Spleen (tissue), 13 donors: ENCODE results near the gene ARID3A. TPM values are rescaled to one million over a fixed set of nuclear protein-coding genes. Genes with fewer than 3 reads are reported as not detected.
A peak's percentile ranks its signal among the peaks of the same experiment; 100 is the strongest.
"Not testable (repeated sequence)": the region's sequence is repeated elsewhere in the genome, so short reads cannot be mapped to it uniquely, and the experiment has no call there.

Experiments used
- DNase-seq: peaks from one replicate; pipeline ENCODE4 v3.0.0-alpha.2; 2020
- H3K27ac ChIP-seq, 8 donors: fragments of 200-600 bp; sonication (generic) in 7 of 8; 1 replicate in 4 of 8; 2 replicates in 4 of 8; pipeline versions ENCODE4 v1.5.0 to v1.8.0; 2016 to 2021; ENCODE audit warnings: inconsistent platforms in 4 of 8, mild to moderate bottlenecking in 4 of 8, moderate library complexity in 1 of 8
- H3K27me3 ChIP-seq, 7 donors: fragments of 200-600 bp; sonication (generic) in 6 of 7; replicated peaks in 1 of 7; 1 replicate in 4 of 7; 2 replicates in 3 of 7; pipeline versions ENCODE4 v1.5.0 to v1.8.0; 2016 to 2021; ENCODE audit warnings: inconsistent platforms in 3 of 7, mild to moderate bottlenecking in 1 of 7
- H3K36me3 ChIP-seq, 6 donors: fragments of 200-600 bp; sonication (generic) in 5 of 6; 1 replicate in 4 of 6; 2 replicates in 2 of 6; pipeline versions ENCODE4 v1.5.0 to v1.8.0; 2016 to 2021; ENCODE audit warnings: inconsistent platforms in 2 of 6
- H3K4me1 ChIP-seq, 6 donors: fragments of 200-600 bp; sonication (generic) in 5 of 6; 1 replicate in 3 of 6; 2 replicates in 3 of 6; pipeline versions ENCODE4 v1.5.0 to v1.8.0; 2016 to 2021; ENCODE audit warnings: inconsistent platforms in 3 of 6
- H3K4me3 ChIP-seq, 8 donors: fragments of 200-600 bp; sonication (generic) in 7 of 8; 1 replicate in 4 of 8; 2 replicates in 4 of 8; pipeline versions ENCODE4 v1.5.0 to v1.8.0; 2016 to 2021; ENCODE audit warnings: inconsistent platforms in 4 of 8, mild to moderate bottlenecking in 4 of 8, moderate library complexity in 2 of 8
- H3K9me3 ChIP-seq, 8 donors: fragments of 200-600 bp; sonication (generic) in 7 of 8; 1 replicate in 4 of 8; 2 replicates in 4 of 8; pipeline versions ENCODE4 v1.5.0 to v1.8.0; 2016 to 2021; ENCODE audit warnings: inconsistent platforms in 4 of 8
- POLR2A ChIP-seq, 3 donors: fragments of 450-650 bp; IDR thresholded peaks; one replicate each; pipeline ENCODE4 v1.5.1; 2017; ENCODE audit warnings: antibody characterized with exemption in 3 of 3, mild to moderate bottlenecking in 1 of 3
- POLR2AphosphoS5 ChIP-seq, 3 donors: sonication (generic); formaldehyde crosslinking; IDR thresholded peaks; one replicate each; pipeline ENCODE4 v1.5.1; 2017; ENCODE audit warnings: antibody characterized with exemption in 3 of 3
- WGBS, 5 donors: extraction: QIAGEN DNeasy Blood & Tissue Kit in 3 of 5; methylation state at CpG; one replicate each; pipeline versions ENCODE4 v1.1.5 to v1.1.7; 2013 to 2018; 5-methylcytosine and 5-hydroxymethylcytosine counted together
- intact Hi-C: fragments of 100-400 bp; cut with DNase I; formaldehyde crosslinking; loops from one replicate; pipeline ENCODE4 v1.15.0; 2023; ENCODE audit warnings: low total_unique reads
- long read RNA-seq, 2 donors: transcript quantifications; one replicate each; lab custom pipeline, GENCODE V29; 2026
- polyA plus RNA-seq, 3 donors: library from polyadenylated mRNA; stranded (reverse); fragments of 200-250 nt; gene quantifications; one replicate each; pipeline ENCODE4 v1.2.1, GENCODE V29; 2013
- total RNA-seq, 7 donors: library from RNA; depleted of rRNA in 3 of 7; stranded (reverse); fragments of >200 nt in 3 of 7; fragmentation: NEBNext Ultra II Directional in 4 of 7; extraction: Animal tissue kit (Norgen Biotek cat#: 25700) in 4 of 7; gene quantifications; one replicate each; pipeline versions ENCODE4 v1.1.0 to v1.2.1, GENCODE V29; 2016 to 2021
- TF ChIP-seq, protein P1 (sequence below), 11 experiments: fragments of 200-600 bp in 7 of 11; fragments of 450-650 bp in 4 of 11; sonication (generic) in 4 of 11; IDR thresholded peaks in 8 of 11; conservative IDR thresholded peaks in 3 of 11; 1 replicate in 7 of 11; 2 replicates in 4 of 11; pipeline versions ENCODE4 v1.4.0 to v1.8.0; 2016 to 2021; ENCODE audit warnings: antibody characterized with exemption in 11 of 11, inconsistent platforms in 4 of 11, mild to moderate bottlenecking in 1 of 11
- donor health status: healthy with polysubstance abuse.
- donor health status: DM: no; HTN: no; CAD: no; lungs with moderate emphysema.
- donor health status: DM: no; HTN: no; CAD: no.
- donor health status: Bipolar disorder and iron deficiency.
- donor health status: healthy.
- donor health status: DM: no; HTN: no; CAD: no.
- donor health status: DM: yes; HTN: yes; CAD: no.

ARID3A gene, protein sequence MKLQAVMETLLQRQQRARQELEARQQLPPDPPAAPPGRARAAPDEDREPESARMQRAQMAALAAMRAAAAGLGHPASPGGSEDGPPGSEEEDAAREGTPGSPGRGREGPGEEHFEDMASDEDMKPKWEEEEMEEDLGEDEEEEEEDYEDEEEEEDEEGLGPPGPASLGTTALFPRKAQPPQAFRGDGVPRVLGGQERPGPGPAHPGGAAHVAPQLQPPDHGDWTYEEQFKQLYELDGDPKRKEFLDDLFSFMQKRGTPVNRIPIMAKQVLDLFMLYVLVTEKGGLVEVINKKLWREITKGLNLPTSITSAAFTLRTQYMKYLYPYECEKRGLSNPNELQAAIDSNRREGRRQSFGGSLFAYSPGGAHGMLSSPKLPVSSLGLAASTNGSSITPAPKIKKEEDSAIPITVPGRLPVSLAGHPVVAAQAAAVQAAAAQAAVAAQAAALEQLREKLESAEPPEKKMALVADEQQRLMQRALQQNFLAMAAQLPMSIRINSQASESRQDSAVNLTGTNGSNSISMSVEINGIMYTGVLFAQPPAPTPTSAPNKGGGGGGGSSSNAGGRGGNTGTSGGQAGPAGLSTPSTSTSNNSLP
- total RNA-seq = 10 to 100 TPM; 14.9 to 42.5 (median 22.6) TPM
- 10 to 100 TPM in 1 of 3 donors, 1 to 10 TPM in 2; 2.5 to 10.3 (median 3.2) TPM for polyA plus RNA-seq
- long read RNA-seq, donor 1 = 0 reads
- long read RNA-seq, donor 2, partial matches to known transcripts = 0 of 1 reads
- long read RNA-seq, donor 2, other reads (novel, unspliced or antisense) = 0 of 1 reads

DNA sequence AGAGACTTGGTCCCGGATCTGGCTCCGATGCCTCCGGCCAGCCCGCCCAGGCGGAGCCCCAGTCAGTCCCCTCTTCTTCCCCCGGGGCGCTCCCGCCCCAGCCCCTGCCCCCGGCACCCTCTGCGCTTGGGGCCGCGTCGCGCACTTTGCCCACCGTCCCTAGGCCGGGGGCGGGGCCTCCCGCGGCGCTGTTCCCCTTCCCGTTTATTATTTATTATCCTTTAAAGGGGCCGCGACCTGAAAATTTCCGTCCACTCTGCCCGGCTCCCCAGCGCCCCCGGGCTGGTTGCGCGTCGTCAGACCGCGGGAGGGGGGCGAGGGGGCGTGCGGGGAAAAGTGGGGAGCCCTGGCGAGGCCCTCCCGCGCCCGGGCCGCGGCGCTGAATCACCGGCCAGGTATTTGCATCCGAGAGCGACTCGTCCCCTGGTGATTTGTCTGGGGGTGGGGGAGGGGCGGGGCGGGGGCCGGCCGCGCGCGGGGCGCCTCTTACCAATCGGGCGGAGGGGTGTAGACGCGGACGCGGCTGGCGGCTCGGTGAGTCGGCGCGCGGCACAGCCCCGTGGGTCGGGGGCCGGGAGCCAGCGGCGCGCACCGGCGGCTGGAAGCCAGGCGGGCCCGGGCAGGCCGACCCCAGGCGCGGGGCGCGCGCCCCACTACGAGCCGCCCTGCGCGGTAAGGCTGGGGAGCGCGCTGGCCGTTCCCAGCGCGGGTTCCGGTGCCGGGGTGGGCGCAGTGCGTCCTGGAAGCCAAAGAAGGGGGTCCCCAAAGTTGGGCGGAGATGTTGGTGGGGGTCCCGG lies at the start of gene ARID3A:
TSS of gene ARID3A (plus strand) at position 510 of the 797 bp plus-strand sequence. CDS start 3,494 bp downstream, outside the sequence.
- peaks cover 0 to 21% (median 11%) of the 10 kb centered on the region in 6 donors for H3K36me3 ChIP-seq
- intact Hi-C loops = loop anchor here (2.0 to 10.0 kb wide), 2 partner anchors 57 to 141 kb away; no protein-coding TSS in a partner anchor
- H3K27ac ChIP-seq = peak within 1 kb of the TSS; percentile 86 to 98 (median 95)
- WGBS, 5 donors = 0 to 2% (median 1%) methylated on average over 29 to 97 of the region's 97 CpGs
- H3K4me1 ChIP-seq = peaks cover 5 to 76% (median 46%) of the 10 kb centered on the region in 6 donors
- no peaks in the 10 kb centered on the region for H3K9me3 ChIP-seq
- DNase-seq = peak; percentile 94
- H3K27me3 ChIP-seq = peaks cover 0 to 8% (median 2%) of the 10 kb centered on the region in 7 donors
- TF ChIP-seq POLR2A (IDR thresholded peaks at IDR 0.05) (peak in 1 of 3 donors; percentile 23), POLR2AphosphoS5 (IDR thresholded peaks at IDR 0.05) (peak; percentile 29 to 77 (median 63))
- TF ChIP-seq, protein P1, sequence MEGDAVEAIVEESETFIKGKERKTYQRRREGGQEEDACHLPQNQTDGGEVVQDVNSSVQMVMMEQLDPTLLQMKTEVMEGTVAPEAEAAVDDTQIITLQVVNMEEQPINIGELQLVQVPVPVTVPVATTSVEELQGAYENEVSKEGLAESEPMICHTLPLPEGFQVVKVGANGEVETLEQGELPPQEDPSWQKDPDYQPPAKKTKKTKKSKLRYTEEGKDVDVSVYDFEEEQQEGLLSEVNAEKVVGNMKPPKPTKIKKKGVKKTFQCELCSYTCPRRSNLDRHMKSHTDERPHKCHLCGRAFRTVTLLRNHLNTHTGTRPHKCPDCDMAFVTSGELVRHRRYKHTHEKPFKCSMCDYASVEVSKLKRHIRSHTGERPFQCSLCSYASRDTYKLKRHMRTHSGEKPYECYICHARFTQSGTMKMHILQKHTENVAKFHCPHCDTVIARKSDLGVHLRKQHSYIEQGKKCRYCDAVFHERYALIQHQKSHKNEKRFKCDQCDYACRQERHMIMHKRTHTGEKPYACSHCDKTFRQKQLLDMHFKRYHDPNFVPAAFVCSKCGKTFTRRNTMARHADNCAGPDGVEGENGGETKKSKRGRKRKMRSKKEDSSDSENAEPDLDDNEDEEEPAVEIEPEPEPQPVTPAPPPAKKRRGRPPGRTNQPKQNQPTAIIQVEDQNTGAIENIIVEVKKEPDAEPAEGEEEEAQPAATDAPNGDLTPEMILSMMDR (IDR thresholded peaks at IDR 0.05 in 8 of 11, conservative IDR thresholded peaks at IDR 0.05 in 3 of 11) = peak in 2 of 11 experiments; percentile 13 to 20
- H3K4me3 ChIP-seq = peak within 1 kb of the TSS; percentile 43 to 90 (median 87)

DNA sequence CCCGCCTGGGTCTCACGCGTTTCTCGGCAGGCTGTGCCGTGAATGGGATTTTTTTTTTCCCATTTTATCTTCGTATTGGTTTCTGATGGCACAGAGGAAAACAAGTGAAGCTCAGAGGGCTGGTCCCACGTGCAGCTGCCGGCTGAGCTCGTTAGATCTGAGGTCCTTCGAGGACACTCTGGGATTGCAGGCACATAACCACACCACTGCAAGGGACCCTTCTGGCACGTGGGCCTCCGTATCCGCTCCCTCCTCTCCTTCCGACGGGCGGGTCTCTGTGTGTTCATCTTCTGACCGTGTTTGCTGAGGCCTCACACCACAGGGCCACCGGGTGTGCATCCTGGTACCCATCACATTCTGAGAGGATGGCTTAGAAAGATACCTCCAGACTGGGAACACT lies 49.7 kb upstream of the ARID3A start:
- Histone ChIP-seq H3K27ac (no peak overlapping the region), H3K9me3 (no peaks in the 10 kb centered on the region), H3K27me3 (no peaks in the 10 kb centered on the region), H3K4me1 (peaks cover 5 to 17% (median 10%) of the 10 kb centered on the region in 6 donors), H3K36me3 (peaks cover 0 to 81% (median 44%) of the 10 kb centered on the region in 6 donors), H3K4me3 (no peak overlapping the region)
- intact Hi-C loops = no loop called here
- DNase-seq = no peak
- 83 to 91% (median 89%) methylated on average over 17 to 18 of the region's 18 CpGs for WGBS, 5 donors
- TF ChIP-seq POLR2A (IDR thresholded peaks at IDR 0.05) = no peak
- TF ChIP-seq POLR2AphosphoS5 (IDR thresholded peaks at IDR 0.05) = no peak
- TF ChIP-seq, protein P1 (IDR thresholded peaks at IDR 0.05 in 8 of 11, conservative IDR thresholded peaks at IDR 0.05 in 3 of 11) = no peak

DNA sequence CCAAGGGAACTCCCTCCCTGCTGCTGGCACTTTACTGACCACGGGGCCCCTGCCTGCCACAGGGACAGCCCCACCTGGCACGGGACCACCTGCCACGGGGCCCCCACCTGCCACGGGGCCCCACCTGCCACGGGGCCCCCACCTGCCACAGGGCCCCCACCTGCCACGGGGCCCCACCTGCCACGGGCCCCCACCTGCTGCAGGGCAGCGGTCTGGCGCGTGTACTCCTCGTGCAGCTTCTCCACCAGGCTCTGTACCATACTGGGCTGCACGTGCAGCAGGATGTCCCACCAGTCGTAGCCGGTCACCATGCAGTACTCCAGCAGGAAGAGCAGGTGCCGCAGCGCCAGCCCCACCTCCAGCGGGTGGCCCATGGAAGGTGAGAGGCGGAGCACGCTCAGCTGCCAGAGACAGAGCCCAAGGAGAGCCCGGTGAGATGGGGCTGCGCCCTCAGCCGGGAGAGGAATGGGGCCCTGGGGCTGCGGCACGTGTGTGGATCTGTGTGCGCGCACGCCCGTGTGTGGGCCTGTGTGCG lies 49.0 kb upstream of the ARID3A start:
- Histone ChIP-seq H3K27ac (no peak overlapping the region), H3K36me3 (peaks cover 0 to 83% (median 48%) of the 10 kb centered on the region in 6 donors), H3K4me3 (no peak overlapping the region), H3K27me3 (no peaks in the 10 kb centered on the region), H3K4me1 (peaks cover 4 to 16% (median 9%) of the 10 kb centered on the region in 6 donors), H3K9me3 (no peaks in the 10 kb centered on the region)
- peak in 1 of 3 donors; percentile 44 for TF ChIP-seq POLR2AphosphoS5 (IDR thresholded peaks at IDR 0.05)
- TF ChIP-seq, protein P1 (IDR thresholded peaks at IDR 0.05 in 8 of 11, conservative IDR thresholded peaks at IDR 0.05 in 3 of 11) = no peak
- no peak for TF ChIP-seq POLR2A (IDR thresholded peaks at IDR 0.05)
- no peak for DNase-seq
- WGBS, 5 donors = 80 to 92% (median 90%) methylated on average over 15 to 29 of the region's 29 CpGs
- intact Hi-C loops = no loop called here

DNA sequence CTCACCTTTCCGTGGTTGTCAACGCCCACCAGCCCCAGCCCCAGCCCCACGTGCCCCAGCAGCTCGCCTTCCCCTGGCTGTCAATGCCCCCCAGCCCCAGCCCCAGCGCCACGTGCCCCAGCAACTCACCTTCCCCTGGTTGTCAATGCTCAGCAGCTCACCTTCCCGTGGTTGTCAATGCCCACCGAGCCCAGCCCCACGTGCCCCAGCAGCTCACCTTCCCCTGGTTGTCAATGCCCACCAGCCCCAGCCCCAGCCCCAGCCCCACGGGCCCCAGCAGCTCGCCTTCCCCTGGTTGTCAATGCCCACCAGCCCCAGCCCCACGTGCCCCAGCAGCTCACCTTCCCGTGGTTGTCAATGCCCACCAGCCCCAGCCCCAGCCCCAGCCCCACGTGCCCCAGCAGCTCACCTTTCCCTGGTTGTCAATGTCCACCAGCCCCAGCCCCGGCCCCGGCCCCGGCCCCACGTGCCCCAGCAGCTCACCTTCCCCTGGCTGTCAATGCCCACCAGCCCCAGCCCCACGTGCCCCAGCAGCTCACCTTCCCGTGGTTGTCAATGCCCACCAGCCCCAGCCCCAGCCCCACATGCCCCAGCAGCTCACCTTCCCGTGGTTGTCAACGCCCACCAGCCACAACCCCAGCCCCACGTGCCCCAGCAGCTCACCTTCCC lies 47.7 kb upstream of the ARID3A start:
- H3K27me3 ChIP-seq, H3K4me3 ChIP-seq, DNase-seq, H3K27ac ChIP-seq, H3K4me1 ChIP-seq, intact Hi-C loops, H3K9me3 ChIP-seq: not testable (repeated sequence)
- 88 to 94% (median 91%) methylated on average over 11 to 23 of the region's 23 CpGs for WGBS, 5 donors
- H3K36me3 ChIP-seq = peaks cover 0 to 90% (median 60%) of the 10 kb centered on the region in 6 donors

DNA sequence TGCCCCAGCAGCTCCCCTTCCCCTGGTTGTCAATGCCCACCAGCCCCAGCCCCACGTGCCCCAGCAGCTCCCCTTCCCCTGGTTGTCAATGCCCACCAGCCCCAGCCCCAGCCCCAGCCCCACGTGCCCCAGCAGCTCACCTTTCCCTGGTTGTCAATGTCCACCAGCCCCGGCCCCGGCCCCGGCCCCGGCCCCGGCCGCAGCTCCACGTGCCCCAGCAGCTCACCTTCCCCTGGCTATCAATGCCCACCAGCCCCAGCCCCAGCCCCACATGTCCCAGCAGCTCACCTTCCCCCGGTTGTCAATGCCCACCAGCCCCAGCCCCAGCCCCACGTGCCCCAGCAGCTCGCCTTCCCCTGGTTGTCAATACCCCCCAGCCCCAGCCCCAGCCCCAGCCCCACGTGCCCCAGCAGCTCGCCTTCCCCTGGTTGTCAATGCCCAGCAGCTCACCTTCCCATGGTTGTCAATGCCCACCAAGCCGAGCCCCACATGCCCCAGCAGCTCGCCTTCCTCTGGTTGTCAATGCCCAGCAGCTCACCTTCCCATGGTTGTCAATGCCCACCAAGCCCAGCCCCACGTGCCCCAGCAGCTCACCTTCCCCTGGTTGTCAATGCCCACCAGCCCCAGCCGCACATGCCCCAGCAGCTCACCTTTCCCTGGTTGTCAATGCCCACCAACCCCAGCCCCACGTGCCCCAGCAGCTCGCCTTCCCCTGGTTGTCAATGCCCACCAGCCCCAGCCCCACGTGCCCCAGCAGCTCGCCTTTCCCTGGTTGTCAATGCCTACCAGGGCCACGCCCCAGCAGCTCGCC lies 46.9 kb upstream of the ARID3A start:
- H3K27me3 ChIP-seq, H3K27ac ChIP-seq, H3K4me1 ChIP-seq, H3K9me3 ChIP-seq, intact Hi-C loops, H3K4me3 ChIP-seq, DNase-seq: not testable (repeated sequence)
- WGBS, 5 donors = 86 to 93% (median 91%) methylated on average over 16 to 24 of the region's 24 CpGs
- H3K36me3 ChIP-seq = peaks cover 0 to 90% (median 62%) of the 10 kb centered on the region in 6 donors
